OCI-LY7 (cell line): Measurements from ENCODE around the gene TTC28. TPM values are rescaled to one million over a fixed set of nuclear protein-coding genes. Genes with fewer than 3 reads are reported as not detected.

Source experiments
- BruUV-seq: library from RNA; stranded (reverse); fragments of 400-500 nt; replicated peaks from 2 replicates; lab custom pipeline; 2021; lab: Mats Ljungman, UMichigan
- CTCF ChIA-PET: fragments of 300-600 bp; sonication (Branson Sonifier 250); formaldehyde crosslinking; loops from one replicate; lab custom pipeline; 2022; ENCODE audit warnings: antibody characterized with exemption; ENCODE audit not compliant: unreplicated experiment; lab: Charles Lee
- POLR2A ChIA-PET: fragments of 300-600 bp; sonication (Branson Sonifier 250); formaldehyde crosslinking; loops from one replicate; lab custom pipeline; 2022; ENCODE audit warnings: antibody characterized with exemption; lab: Charles Lee
- DNase-seq: peaks from one replicate; pipeline ENCODE4 v3.0.0-alpha.2; 2015; ENCODE audit warnings: low spot score
- H2AFZ ChIP-seq: fragments of 200-600 bp; sonication (generic), shearing (Covaris generic); 2 replicates; pipeline ENCODE4 v1.6.1; 2014; ENCODE audit warnings: mild to moderate bottlenecking, antibody characterized with exemption, low read length, moderate library complexity
- H3K27ac ChIP-seq: fragments of 200-600 bp; sonication (generic); 2 replicates; pipeline ENCODE4 v1.5.1; 2014; ENCODE audit warnings: mixed run types, low read depth, mild to moderate bottlenecking, moderate library complexity, low read length, inconsistent platforms; ENCODE audit not compliant: poor library complexity, severe bottlenecking
- H3K36me3 ChIP-seq: fragments of 200-600 bp; sonication (generic); 2 replicates; pipeline ENCODE4 v1.6.1; 2014; ENCODE audit warnings: mild to moderate bottlenecking, antibody characterized with exemption, low read length, moderate library complexity, mixed read lengths; ENCODE audit not compliant: insufficient read depth
- H3K4me1 ChIP-seq: fragments of 200-600 bp; sonication (generic); 2 replicates; pipeline ENCODE4 v1.5.1; 2014; ENCODE audit warnings: mild to moderate bottlenecking, low read length; ENCODE audit not compliant: insufficient read depth, poor library complexity, severe bottlenecking
- H3K4me2 ChIP-seq: fragments of 200-600 bp; sonication (generic); 2 replicates; pipeline ENCODE4 v1.6.1; 2014; ENCODE audit warnings: mild to moderate bottlenecking, low read length
- H3K4me3 ChIP-seq: fragments of 200-600 bp; sonication (generic); 2 replicates; pipeline ENCODE4 v1.5.1; 2014; ENCODE audit warnings: mild to moderate bottlenecking, low read depth, low read length; ENCODE audit not compliant: poor library complexity, severe bottlenecking
- H3K79me2 ChIP-seq: fragments of 200-600 bp; sonication (generic); 2 replicates; pipeline ENCODE4 v1.6.1; 2016; ENCODE audit warnings: low read depth, mild to moderate bottlenecking, low read length, moderate library complexity, mixed read lengths; ENCODE audit not compliant: insufficient read depth
- H3K9me2 ChIP-seq: fragments of 200-600 bp; sonication (generic); 2 replicates; pipeline ENCODE4 v1.6.1; 2016; ENCODE audit warnings: mild to moderate bottlenecking, low read length, mixed read lengths; ENCODE audit not compliant: insufficient read depth
- H3K9me3 ChIP-seq: fragments of 200-600 bp; sonication (generic); 2 replicates; pipeline ENCODE4 v1.6.1; 2014; ENCODE audit warnings: mild to moderate bottlenecking, mixed run types, low read length, mixed read lengths
- H4K20me1 ChIP-seq: fragments of 200-600 bp; sonication (generic); 2 replicates; pipeline ENCODE4 v1.6.1; 2014; ENCODE audit warnings: mild to moderate bottlenecking, antibody characterized with exemption, low read length, moderate library complexity, mixed read lengths; ENCODE audit not compliant: insufficient read depth
- EZH2phosphoT487 ChIP-seq: fragments of 200-600 bp; sonication (generic); IDR thresholded peaks from 2 replicates; pipeline ENCODE4 v1.6.1; 2018; ENCODE audit warnings: low read depth, borderline replicate concordance, mild to moderate bottlenecking, mixed run types, antibody characterized with exemption, low read length, moderate library complexity, mixed read lengths
- intact Hi-C: fragments of 100-400 bp; cut with micrococcal nuclease; formaldehyde crosslinking; loops from one replicate; pipeline ENCODE4 v1.10.0; 2022; ENCODE audit not compliant: unreplicated experiment
- total RNA-seq, 2 experiments: library from RNA; depleted of rRNA in 1 of 2; stranded (reverse); fragments of >200 nt in 1 of 2; shearing (Covaris generic) in 1 of 2; gene quantifications; 2 replicates each; pipeline ENCODE4 v1.2.3, GENCODE V29; 2014 to 2022
- TF ChIP-seq, protein P1 (sequence below): fragments of 200-600 bp; sonication (generic); conservative IDR thresholded peaks from 2 replicates; pipeline ENCODE4 v1.5.1; 2014; ENCODE audit warnings: mild to moderate bottlenecking, antibody characterized with exemption, low read length, moderate library complexity, mixed read lengths

Gene TTC28
- total RNA-seq, 2 experiments from 2014 or later, result under 0.01 to 0.55 TPM

DNA sequence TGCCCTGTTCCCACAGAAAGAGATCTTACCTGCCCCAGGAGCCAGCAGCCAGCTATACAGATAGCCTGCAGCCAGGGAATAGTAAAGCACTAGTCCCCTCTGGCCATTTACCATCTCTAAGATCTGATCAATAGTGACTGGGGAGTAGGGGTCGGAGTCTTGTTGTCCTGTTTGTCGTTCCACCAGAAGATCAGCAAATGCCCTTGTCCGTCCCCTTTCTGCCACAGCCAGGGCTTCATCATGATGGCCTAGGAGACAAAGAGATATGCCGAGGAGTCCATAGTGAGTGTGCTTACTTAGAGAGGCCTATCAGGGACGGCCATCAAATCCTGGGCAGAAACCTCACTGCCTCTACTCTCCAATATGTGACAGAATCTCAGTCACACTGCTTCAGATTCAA lies 583.5 kb downstream of the TTC28 start:
- intact Hi-C loops, result no loop called here
- TF ChIP-seq, protein P1, sequence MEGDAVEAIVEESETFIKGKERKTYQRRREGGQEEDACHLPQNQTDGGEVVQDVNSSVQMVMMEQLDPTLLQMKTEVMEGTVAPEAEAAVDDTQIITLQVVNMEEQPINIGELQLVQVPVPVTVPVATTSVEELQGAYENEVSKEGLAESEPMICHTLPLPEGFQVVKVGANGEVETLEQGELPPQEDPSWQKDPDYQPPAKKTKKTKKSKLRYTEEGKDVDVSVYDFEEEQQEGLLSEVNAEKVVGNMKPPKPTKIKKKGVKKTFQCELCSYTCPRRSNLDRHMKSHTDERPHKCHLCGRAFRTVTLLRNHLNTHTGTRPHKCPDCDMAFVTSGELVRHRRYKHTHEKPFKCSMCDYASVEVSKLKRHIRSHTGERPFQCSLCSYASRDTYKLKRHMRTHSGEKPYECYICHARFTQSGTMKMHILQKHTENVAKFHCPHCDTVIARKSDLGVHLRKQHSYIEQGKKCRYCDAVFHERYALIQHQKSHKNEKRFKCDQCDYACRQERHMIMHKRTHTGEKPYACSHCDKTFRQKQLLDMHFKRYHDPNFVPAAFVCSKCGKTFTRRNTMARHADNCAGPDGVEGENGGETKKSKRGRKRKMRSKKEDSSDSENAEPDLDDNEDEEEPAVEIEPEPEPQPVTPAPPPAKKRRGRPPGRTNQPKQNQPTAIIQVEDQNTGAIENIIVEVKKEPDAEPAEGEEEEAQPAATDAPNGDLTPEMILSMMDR, result no peak
- TF ChIP-seq EZH2phosphoT487, result no peak
- no peaks in the 10 kb centered on the region for H3K36me3 ChIP-seq
- H3K79me2 ChIP-seq, result no peaks in the 10 kb centered on the region
- no peak for DNase-seq
- no peaks in the 10 kb centered on the region for H4K20me1 ChIP-seq
- no peak overlapping the region for H3K4me2 ChIP-seq
- no peaks in the 10 kb centered on the region for H3K4me1 ChIP-seq
- ChIA-PET POLR2A (no interaction called here), CTCF (no interaction called here)
- BruUV-seq, result no TSS peak
- no peak overlapping the region for H3K4me3 ChIP-seq
- no peak overlapping the region for H3K27ac ChIP-seq
- H3K9me2 ChIP-seq, result no peaks in the 10 kb centered on the region
- no peak overlapping the region for H2AFZ ChIP-seq
- no peaks in the 10 kb centered on the region for H3K9me3 ChIP-seq

DNA sequence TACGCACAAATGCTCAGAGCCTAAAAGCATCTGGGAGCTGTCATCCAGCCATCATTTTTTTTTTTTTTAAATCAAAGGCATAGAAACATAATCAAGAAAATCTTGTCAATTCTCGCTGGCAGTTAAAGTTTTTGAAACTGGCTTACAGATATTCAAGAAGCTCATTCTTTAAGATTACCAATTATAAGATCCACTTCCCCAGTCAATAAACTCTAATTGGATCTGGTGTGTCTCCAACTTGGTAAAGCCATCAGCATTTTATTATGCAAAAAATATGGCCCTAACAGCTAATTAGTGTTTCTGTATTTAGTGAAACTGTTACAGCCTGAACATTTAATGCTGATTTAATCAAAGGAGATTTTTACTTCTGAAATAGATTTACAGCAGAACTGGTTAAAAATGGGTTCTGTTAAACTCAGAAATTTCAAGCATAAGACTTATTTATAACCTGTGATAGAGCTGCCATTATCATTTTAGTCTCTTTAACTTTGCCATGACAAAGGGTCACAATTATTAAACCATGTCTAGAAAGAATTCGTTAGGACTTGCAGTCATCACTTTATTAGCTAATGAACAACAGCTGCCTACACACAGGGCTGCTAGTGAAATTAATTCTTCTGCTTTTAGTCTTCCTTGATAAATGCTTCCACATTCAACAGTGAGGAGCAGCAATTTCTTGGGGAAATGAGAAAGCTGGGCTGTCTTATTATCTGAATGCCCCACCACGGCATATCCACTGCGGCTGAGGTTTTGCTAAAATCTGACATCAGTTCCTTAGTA lies 584.1 kb downstream of the TTC28 start:
- no peak overlapping the region for H2AFZ ChIP-seq
- H3K4me2 ChIP-seq, result no peak overlapping the region
- H4K20me1 ChIP-seq, result no peaks in the 10 kb centered on the region
- H3K79me2 ChIP-seq, result no peaks in the 10 kb centered on the region
- H3K9me2 ChIP-seq, result no peaks in the 10 kb centered on the region
- no peak for DNase-seq
- no peak overlapping the region for H3K4me3 ChIP-seq
- H3K36me3 ChIP-seq, result no peaks in the 10 kb centered on the region
- POLR2A ChIA-PET, result no interaction called here
- BruUV-seq, result no TSS peak
- no peaks in the 10 kb centered on the region for H3K4me1 ChIP-seq
- no peak for TF ChIP-seq EZH2phosphoT487
- TF ChIP-seq, protein P1, result no peak
- intact Hi-C loops, result no loop called here
- H3K27ac ChIP-seq, result no peak overlapping the region
- CTCF ChIA-PET, result no interaction called here
- no peaks in the 10 kb centered on the region for H3K9me3 ChIP-seq

GRCh38 chr22:28094771-28095170 lies 584.9 kb downstream of the TTC28 start:
- DNase-seq, result no peak
- Histone ChIP-seq H3K36me3 (no peaks in the 10 kb centered on the region), H2AFZ (no peak overlapping the region), H3K4me2 (no peak overlapping the region), H3K4me3 (no peak overlapping the region), H3K9me2 (no peaks in the 10 kb centered on the region), H3K79me2 (no peaks in the 10 kb centered on the region), H4K20me1 (no peaks in the 10 kb centered on the region), H3K27ac (no peak overlapping the region), H3K9me3 (no peaks in the 10 kb centered on the region), H3K4me1 (no peaks in the 10 kb centered on the region)
- no TSS peak for BruUV-seq
- ChIA-PET CTCF (no interaction called here), POLR2A (no interaction called here)
- TF ChIP-seq, protein P1, result no peak
- no peak for TF ChIP-seq EZH2phosphoT487
- intact Hi-C loops, result no loop called here
